Ishikawa (cell line): ENCODE results near the gene AKT1S1.

Experiments
- CEBPB ChIP-seq: IDR thresholded peaks from 2 replicates; pipeline ENCODE4 v1.6.1; 2012
- CREB1 ChIP-seq: IDR thresholded peaks from 2 replicates; pipeline ENCODE4 v1.6.1; 2012; ENCODE audit warnings: low read depth
- EGR1 ChIP-seq: IDR thresholded peaks from 2 replicates; pipeline ENCODE4 v1.6.1; 2012
- EP300 ChIP-seq: IDR thresholded peaks from 2 replicates; pipeline ENCODE4 v1.6.1; 2012; ENCODE audit warnings: borderline replicate concordance
- FOXM1 ChIP-seq: IDR thresholded peaks from 2 replicates; pipeline ENCODE4 v1.6.1; 2012; ENCODE audit warnings: low read depth, borderline replicate concordance
- MAX ChIP-seq: IDR thresholded peaks from 2 replicates; pipeline ENCODE4 v1.6.1; 2012
- NFIC ChIP-seq: IDR thresholded peaks from 2 replicates; pipeline ENCODE4 v1.6.1; 2012
- RAD21 ChIP-seq: IDR thresholded peaks from 2 replicates; pipeline ENCODE4 v1.6.1; 2012; ENCODE audit warnings: low read depth
- REST ChIP-seq: IDR thresholded peaks from 2 replicates; pipeline ENCODE4 v1.6.1; 2012; ENCODE audit warnings: low read depth, mild to moderate bottlenecking
- TAF1 ChIP-seq: IDR thresholded peaks from 2 replicates; pipeline ENCODE4 v1.6.1; 2012; ENCODE audit warnings: low read depth, mild to moderate bottlenecking
- TCF12 ChIP-seq: IDR thresholded peaks from 2 replicates; pipeline ENCODE4 v1.6.1; 2012; ENCODE audit warnings: low read depth
- TEAD4 ChIP-seq: IDR thresholded peaks from 2 replicates; pipeline ENCODE4 v1.6.1; 2012
- USF1 ChIP-seq: IDR thresholded peaks from 2 replicates; pipeline ENCODE4 v1.6.1; 2012
- YY1 ChIP-seq: IDR thresholded peaks from 2 replicates; pipeline ENCODE4 v1.6.1; 2012; ENCODE audit warnings: low read depth
- ZBTB7A ChIP-seq: IDR thresholded peaks from 2 replicates; pipeline ENCODE4 v1.6.1; 2012; ENCODE audit warnings: low read depth

AKT1S1 gene

GRCh38 chr19:49895566-49896297, 18.6 kb upstream of the AKT1S1 start:
- TF ChIP-seq EP300 = no peak

GRCh38 chr19:49894879-49895565, 17.9 kb upstream of the AKT1S1 start:
- TF ChIP-seq MAX (no peak), USF1 (no peak), RAD21 (no peak), TCF12 (no peak), EGR1 (no peak), CREB1 (no peak), FOXM1 (no peak), TEAD4 (no peak), EP300 (no peak), YY1 (no peak), ZBTB7A (no peak), CEBPB (no peak), REST (no peak), NFIC (no peak), TAF1 (no peak)

GRCh38 chr19:49894011-49894664, 17.0 kb upstream of the AKT1S1 start:
- no peak for TF ChIP-seq CREB1
- TF ChIP-seq TEAD4 = no peak
- no peak for TF ChIP-seq TCF12
- TF ChIP-seq CEBPB = no peak
- no peak for TF ChIP-seq MAX
- no peak for TF ChIP-seq EGR1
- TF ChIP-seq FOXM1 = no peak
- no peak for TF ChIP-seq EP300
- no peak for TF ChIP-seq REST
- no peak for TF ChIP-seq TAF1
- TF ChIP-seq NFIC = no peak
- no peak for TF ChIP-seq USF1
- no peak for TF ChIP-seq YY1

GRCh38 chr19:49892716-49893115, 15.6 kb upstream of the AKT1S1 start:
- TF ChIP-seq TEAD4 (no peak), YY1 (no peak), MAX (no peak), EP300 (no peak), TAF1 (no peak), CREB1 (no peak), NFIC (no peak), REST (no peak), FOXM1 (no peak), ZBTB7A (no peak), USF1 (no peak), RAD21 (no peak), TCF12 (no peak), CEBPB (no peak)
